ENCODE measurements around the gene RAB17. TPM values are rescaled to one million over a fixed set of nuclear protein-coding genes. Genes with fewer than 3 reads are reported as not detected.

RAB17 gene
- total and polyA plus RNA-seq, 2 experiments from 2014 or later, result 58.3 to 99.1 TPM

- WGBS (ENCODE audit: low lambda C conversion rate, missing lambda C conversion rate), result 87% methylated on average over 8 of the region's 8 CpGs
- Histone ChIP-seq H3K4me3 (no peak overlapping the region), H3K36me3 (replicated peaks; ENCODE audit: insufficient read depth, low read depth) (no peaks in the 10 kb centered on the region), H3K9me3 (ENCODE audit: low read depth) (no peaks in the 10 kb centered on the region), H2AFZ (no peak overlapping the region), H3K4me1 (ENCODE audit: insufficient read depth) (peaks cover 11% of the 10 kb centered on the region), H3K79me2 (no peaks in the 10 kb centered on the region), H3K9me2 (replicated peaks; ENCODE audit: insufficient read depth) (no peaks in the 10 kb centered on the region), H4K20me1 (ENCODE audit: insufficient read depth, poor library complexity, severe bottlenecking) (no peaks in the 10 kb centered on the region), H3K27ac (no peak overlapping the region), H3K27me3 (no peaks in the 10 kb centered on the region), H3K4me2 (no peak overlapping the region)
- TF ChIP-seq EZH2 (IDR thresholded peaks at IDR 0.05; ENCODE audit: borderline replicate concordance) (no peak), CTCF (IDR thresholded peaks at IDR 0.05; ENCODE audit: poor library complexity) (no peak), EZH2phosphoT487 (IDR thresholded peaks at IDR 0.05; ENCODE audit: low read depth, severe bottlenecking, unreplicated experiment) (no peak)
- no peak for DNase-seq (ENCODE audit: low spot score)
These were observed 16.7 kb downstream of the RAB17 start for GRCh38 chr2:237573721-237574415.

- no peak for DNase-seq (ENCODE audit: low spot score)
- peaks cover 11% of the 10 kb centered on the region for H3K4me1 ChIP-seq (ENCODE audit: insufficient read depth)
- no peaks in the 10 kb centered on the region for H3K9me3 ChIP-seq (ENCODE audit: low read depth)
- TF ChIP-seq EZH2 (IDR thresholded peaks at IDR 0.05; ENCODE audit: borderline replicate concordance) (no peak), EZH2phosphoT487 (IDR thresholded peaks at IDR 0.05; ENCODE audit: low read depth, severe bottlenecking, unreplicated experiment) (no peak), CTCF (IDR thresholded peaks at IDR 0.05; ENCODE audit: poor library complexity) (no peak)
- H3K27ac ChIP-seq, result no peak overlapping the region
- H3K79me2 ChIP-seq, result no peaks in the 10 kb centered on the region
- no peak overlapping the region for H3K4me3 ChIP-seq
- WGBS (ENCODE audit: low lambda C conversion rate, missing lambda C conversion rate), result 80% methylated on average over 4 of the region's 4 CpGs
- H3K27me3 ChIP-seq, result no peaks in the 10 kb centered on the region
- H3K9me2 ChIP-seq (replicated peaks; ENCODE audit: insufficient read depth), result no peaks in the 10 kb centered on the region
- no peak overlapping the region for H3K4me2 ChIP-seq
- H3K36me3 ChIP-seq (replicated peaks; ENCODE audit: insufficient read depth, low read depth), result no peaks in the 10 kb centered on the region
- H2AFZ ChIP-seq, result no peak overlapping the region
- no peaks in the 10 kb centered on the region for H4K20me1 ChIP-seq (ENCODE audit: insufficient read depth, poor library complexity, severe bottlenecking)
These were observed 17.8 kb downstream of the RAB17 start for GRCh38 chr2:237572742-237573101.

GRCh38 chr2:237572021-237572741, 18.4 kb downstream of the RAB17 start:
- Histone ChIP-seq H3K9me2 (replicated peaks; ENCODE audit: insufficient read depth) (no peaks in the 10 kb centered on the region), H4K20me1 (ENCODE audit: insufficient read depth, poor library complexity, severe bottlenecking) (no peaks in the 10 kb centered on the region), H3K4me2 (peak overlapping the region; percentile 58), H3K4me3 (no peak overlapping the region), H3K27ac (no peak overlapping the region), H3K4me1 (ENCODE audit: insufficient read depth) (peaks cover 11% of the 10 kb centered on the region), H3K27me3 (no peaks in the 10 kb centered on the region), H3K9me3 (ENCODE audit: low read depth) (no peaks in the 10 kb centered on the region), H2AFZ (no peak overlapping the region), H3K36me3 (replicated peaks; ENCODE audit: insufficient read depth, low read depth) (no peaks in the 10 kb centered on the region), H3K79me2 (no peaks in the 10 kb centered on the region)
- TF ChIP-seq CTCF (IDR thresholded peaks at IDR 0.05; ENCODE audit: poor library complexity) (peak; percentile 100), EZH2 (IDR thresholded peaks at IDR 0.05; ENCODE audit: borderline replicate concordance) (no peak), EZH2phosphoT487 (IDR thresholded peaks at IDR 0.05; ENCODE audit: low read depth, severe bottlenecking, unreplicated experiment) (no peak)
- WGBS (ENCODE audit: low lambda C conversion rate, missing lambda C conversion rate), result 15% methylated on average over 24 of the region's 24 CpGs
- DNase-seq (ENCODE audit: low spot score), result peak; percentile 97

All from hepatocyte (in vitro differentiated cells).